SK-N-SH treated with all-trans-retinoic acid at 6 μM for 48 hours (cell line): ENCODE data around the gene TMEM184A.

Experiments used
- ATAC-seq: fragments of 200-7000 bp; cut with Tn5 transposase; 3 replicates; pipeline ENCODE4 v1.9.1; 2020; ENCODE audit warnings: mild to moderate bottlenecking, moderate library complexity
- ARNTL ChIP-seq: fragments of 450-650 bp; formaldehyde crosslinking; IDR thresholded peaks from 2 replicates; pipeline ENCODE4 v1.5.0; 2020; ENCODE audit warnings: low read depth, mild to moderate bottlenecking, moderate library complexity, borderline replicate concordance
- BACH2 ChIP-seq: fragments of 250-450 bp; sonication (Bioruptor Pico); IDR thresholded peaks from 2 replicates; pipeline ENCODE4 v1.9.0; 2021; ENCODE audit warnings: mild to moderate bottlenecking, borderline replicate concordance
- CREB5 ChIP-seq: fragments of 250-450 bp; sonication (Bioruptor Pico); IDR thresholded peaks from 2 replicates; pipeline ENCODE4 v1.5.1; 2020; ENCODE audit warnings: low read depth, mild to moderate bottlenecking, moderate library complexity
- CSDC2 ChIP-seq: fragments of 250-450 bp; sonication (Bioruptor Pico); IDR thresholded peaks from 2 replicates; pipeline ENCODE4 v1.5.0; 2020; ENCODE audit warnings: mild to moderate bottlenecking, moderate library complexity
- CSRNP3 ChIP-seq: fragments of 250-450 bp; sonication (Bioruptor Pico); IDR thresholded peaks from 2 replicates; pipeline ENCODE4 v1.5.1; 2021; ENCODE audit warnings: mild to moderate bottlenecking, moderate library complexity
- ESRRG ChIP-seq: fragments of 250-450 bp; sonication (Bioruptor Pico); IDR thresholded peaks from 2 replicates; pipeline ENCODE4 v1.6.1; 2021; ENCODE audit warnings: mild to moderate bottlenecking
- ISL1 ChIP-seq: fragments of 250-450 bp; sonication (Bioruptor Pico); IDR thresholded peaks from 2 replicates; pipeline ENCODE4 v2.1.2; 2022; ENCODE audit warnings: mild to moderate bottlenecking, moderate library complexity
- OSR1 ChIP-seq: fragments of 250-450 bp; sonication (Bioruptor Pico); IDR thresholded peaks from 2 replicates; pipeline ENCODE4 v1.8.0; 2022; ENCODE audit warnings: moderate library complexity, mild to moderate bottlenecking, inconsistent platforms
- PATZ1 ChIP-seq: fragments of 250-450 bp; sonication (Bioruptor Pico); IDR thresholded peaks from 2 replicates; pipeline ENCODE4 v1.8.0; 2020; ENCODE audit warnings: mild to moderate bottlenecking, moderate library complexity, borderline replicate concordance
- POU6F1 ChIP-seq: fragments of 250-450 bp; sonication (Bioruptor Pico); IDR thresholded peaks from 2 replicates; pipeline ENCODE4 v1.8.0; 2021; ENCODE audit warnings: low read depth, mild to moderate bottlenecking, moderate library complexity, borderline replicate concordance
- PPARA ChIP-seq: fragments of 250-450 bp; sonication (Bioruptor Pico); IDR thresholded peaks from 2 replicates; pipeline ENCODE4 v1.5.0; 2020; ENCODE audit warnings: mild to moderate bottlenecking, borderline replicate concordance
- RARB ChIP-seq: fragments of 250-450 bp; sonication (Bioruptor Pico); IDR thresholded peaks from 2 replicates; pipeline ENCODE4 v1.8.0; 2021; ENCODE audit warnings: mild to moderate bottlenecking, moderate library complexity
- SNAI2 ChIP-seq: fragments of 250-450 bp; sonication (Bioruptor Pico); IDR thresholded peaks from 2 replicates; pipeline ENCODE4 v1.5.0; 2020; ENCODE audit warnings: mild to moderate bottlenecking, moderate library complexity
- TCF4 ChIP-seq: fragments of 250-450 bp; sonication (Bioruptor Pico); IDR thresholded peaks from 2 replicates; pipeline ENCODE4 v1.8.0; 2021; ENCODE audit warnings: mild to moderate bottlenecking, moderate library complexity, borderline replicate concordance
- TOX ChIP-seq: fragments of 250-450 bp; sonication (Bioruptor Pico); IDR thresholded peaks from 2 replicates; pipeline ENCODE4 v1.8.0; 2021; ENCODE audit warnings: mild to moderate bottlenecking, moderate library complexity, borderline replicate concordance
- TSHZ2 ChIP-seq: fragments of 250-450 bp; sonication (Bioruptor Pico); IDR thresholded peaks from 2 replicates; pipeline ENCODE4 v1.5.0; 2020; ENCODE audit warnings: mild to moderate bottlenecking, moderate library complexity
- ZC3H10 ChIP-seq: fragments of 250-450 bp; sonication (Bioruptor Pico); IDR thresholded peaks from 2 replicates; pipeline ENCODE4 v1.5.1; 2021; ENCODE audit warnings: mild to moderate bottlenecking, moderate library complexity
- ZNF565 ChIP-seq: fragments of 450-650 bp; formaldehyde crosslinking; conservative IDR thresholded peaks from 2 replicates; pipeline ENCODE4 v1.5.0; 2020; ENCODE audit warnings: low read depth, mild to moderate bottlenecking, moderate library complexity
- ZNF70 ChIP-seq: fragments of 450-650 bp; formaldehyde crosslinking; IDR thresholded peaks from 2 replicates; pipeline ENCODE4 v1.5.0; 2020; ENCODE audit warnings: mild to moderate bottlenecking, moderate library complexity
- ZNF8 ChIP-seq: fragments of 450-650 bp; formaldehyde crosslinking; IDR thresholded peaks from 2 replicates; pipeline ENCODE4 v1.5.0; 2020; ENCODE audit warnings: mild to moderate bottlenecking, moderate library complexity

Gene TMEM184A

GRCh38 chr7:1523844-1524243, 32.2 kb downstream of the TMEM184A start:
- ATAC-seq: no peak
- TF ChIP-seq BACH2 (CRISPR knock-in tag) (no peak), PPARA (CRISPR knock-in tag) (no peak), ZNF8 (CRISPR knock-in tag) (no peak), ARNTL (CRISPR knock-in tag) (no peak), TSHZ2 (CRISPR knock-in tag) (no peak), ESRRG (CRISPR knock-in tag) (no peak), ZNF70 (CRISPR knock-in tag) (no peak), ZNF565 (CRISPR knock-in tag) (no peak), ZC3H10 (CRISPR knock-in tag) (no peak), PATZ1 (CRISPR knock-in tag) (no peak), TOX (CRISPR knock-in tag) (no peak), OSR1 (CRISPR knock-in tag) (no peak), POU6F1 (CRISPR knock-in tag) (no peak), RARB (CRISPR knock-in tag) (no peak), TCF4 (CRISPR knock-in tag) (no peak), ISL1 (CRISPR knock-in tag) (no peak), CSRNP3 (no peak), CSDC2 (CRISPR knock-in tag) (no peak)

- ATAC-seq: no peak
- TF ChIP-seq CSDC2 (CRISPR knock-in tag) (no peak), ZNF8 (CRISPR knock-in tag) (no peak), CSRNP3 (no peak), SNAI2 (no peak)
Observed at GRCh38 chr7:1523208-1523607, 32.8 kb downstream of the TMEM184A start.

- no peak for ATAC-seq
- TF ChIP-seq CSRNP3 (no peak), CSDC2 (CRISPR knock-in tag) (no peak), TSHZ2 (CRISPR knock-in tag) (no peak), ZC3H10 (CRISPR knock-in tag) (no peak), ARNTL (CRISPR knock-in tag) (no peak), ZNF70 (CRISPR knock-in tag) (no peak), POU6F1 (CRISPR knock-in tag) (no peak), BACH2 (CRISPR knock-in tag) (no peak), CREB5 (CRISPR knock-in tag) (no peak), ESRRG (CRISPR knock-in tag) (no peak)
Observed at GRCh38 chr7:1521456-1521855, 34.5 kb downstream of the TMEM184A start.
